Panc1 (cell line): ENCODE results near the gene KRTAP2-1.

ENCODE experiments used
- REST ChIP-seq, 2 experiments: IDR thresholded peaks; 2 replicates each; pipeline ENCODE4 v1.6.1; 2011 to 2012; ENCODE audit warnings: low read depth in 2 of 2, control low read depth in 1 of 2, low read length in 1 of 2, mild to moderate bottlenecking in 1 of 2, moderate library complexity in 1 of 2; ENCODE audit not compliant: insufficient read depth in 1 of 2
- TCF7L2 ChIP-seq: IDR thresholded peaks from 2 replicates; pipeline ENCODE4 v1.6.1; 2011; ENCODE audit warnings: mild to moderate bottlenecking, low read depth, low read length, inconsistent platforms
- TF ChIP-seq, protein P1 (sequence below): fragments of 450-650 bp; IDR thresholded peaks from 2 replicates; pipeline ENCODE4 v1.5.1; 2017; ENCODE audit warnings: mild to moderate bottlenecking

DNA sequence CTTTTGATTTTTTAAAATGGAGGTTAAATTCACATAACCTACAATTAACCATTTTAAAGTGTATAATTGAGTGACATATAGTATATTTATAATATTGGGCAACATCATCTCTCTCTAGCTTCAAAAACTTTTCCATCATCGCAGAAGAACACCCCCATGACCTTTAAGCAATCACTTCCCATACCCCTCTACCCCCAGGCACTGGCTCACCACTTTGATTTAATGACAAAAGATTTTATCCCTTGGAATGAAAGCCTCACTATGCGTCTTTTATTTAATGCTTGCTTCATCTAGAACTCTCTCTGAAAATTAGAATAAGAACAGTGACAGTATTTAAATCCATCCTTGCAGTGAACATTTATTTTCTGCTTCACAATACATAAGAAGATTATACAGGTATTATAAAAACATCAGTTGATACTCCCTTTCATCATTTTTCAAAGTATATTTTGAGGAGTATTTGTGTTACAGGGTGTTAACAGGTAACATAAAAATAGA lies 9.2 kb downstream of the KRTAP2-1 start:
- TF ChIP-seq, protein P1, sequence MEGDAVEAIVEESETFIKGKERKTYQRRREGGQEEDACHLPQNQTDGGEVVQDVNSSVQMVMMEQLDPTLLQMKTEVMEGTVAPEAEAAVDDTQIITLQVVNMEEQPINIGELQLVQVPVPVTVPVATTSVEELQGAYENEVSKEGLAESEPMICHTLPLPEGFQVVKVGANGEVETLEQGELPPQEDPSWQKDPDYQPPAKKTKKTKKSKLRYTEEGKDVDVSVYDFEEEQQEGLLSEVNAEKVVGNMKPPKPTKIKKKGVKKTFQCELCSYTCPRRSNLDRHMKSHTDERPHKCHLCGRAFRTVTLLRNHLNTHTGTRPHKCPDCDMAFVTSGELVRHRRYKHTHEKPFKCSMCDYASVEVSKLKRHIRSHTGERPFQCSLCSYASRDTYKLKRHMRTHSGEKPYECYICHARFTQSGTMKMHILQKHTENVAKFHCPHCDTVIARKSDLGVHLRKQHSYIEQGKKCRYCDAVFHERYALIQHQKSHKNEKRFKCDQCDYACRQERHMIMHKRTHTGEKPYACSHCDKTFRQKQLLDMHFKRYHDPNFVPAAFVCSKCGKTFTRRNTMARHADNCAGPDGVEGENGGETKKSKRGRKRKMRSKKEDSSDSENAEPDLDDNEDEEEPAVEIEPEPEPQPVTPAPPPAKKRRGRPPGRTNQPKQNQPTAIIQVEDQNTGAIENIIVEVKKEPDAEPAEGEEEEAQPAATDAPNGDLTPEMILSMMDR = no peak
- no peak for TF ChIP-seq REST (IDR thresholded peaks at IDR 0.05; ENCODE audit: insufficient read depth in 1 of 2, low read depth in 2 of 2, low read length in 1 of 2)
- no peak for TF ChIP-seq TCF7L2
